Measurements from ENCODE around the gene GLI3. TPM values are rescaled to one million over a fixed set of nuclear protein-coding genes. Genes with fewer than 3 reads are reported as not detected.

The GLI3 gene
- total RNA-seq, 2 donors from 2014 or later, result 9.2 to 14.7 TPM

- intact Hi-C loops (cut with DNase I), result no loop called here
- H3K27ac ChIP-seq, result no peak overlapping the region
- 96% methylated on average over 47 of the region's 47 CpGs for WGBS
These were observed 271.9 kb downstream of the GLI3 start for GRCh38 chr7:41964849-41965745.

GRCh38 chr7:41964183-41964753 is 272.7 kb downstream of the GLI3 start:
- intact Hi-C loops (cut with DNase I), result no loop called here
- no peaks in the 10 kb centered on the region for H3K4me1 ChIP-seq (replicated peaks)
- no peaks in the 10 kb centered on the region for H3K27me3 ChIP-seq (replicated peaks; ENCODE audit: insufficient read depth)
- 93% methylated on average over 16 of the region's 16 CpGs for WGBS
- no peak overlapping the region for H3K4me3 ChIP-seq
- DNase-seq (ENCODE audit: low spot score), result no peak
- H3K27ac ChIP-seq, result no peak overlapping the region
- H3K9me3 ChIP-seq, result no peaks in the 10 kb centered on the region
- TF ChIP-seq POLR2AphosphoS5 (IDR thresholded peaks at IDR 0.05) (no peak), POLR2A (IDR thresholded peaks at IDR 0.05) (no peak), CTCF (IDR thresholded peaks at IDR 0.05) (no peak)
- H3K36me3 ChIP-seq, result no peaks in the 10 kb centered on the region

More at GRCh38 chr7:41964849-41965745, 271.9 kb downstream of the GLI3 start:
- DNase-seq (ENCODE audit: low spot score), result no peak
- Histone ChIP-seq H3K4me3 (no peak overlapping the region), H3K4me1 (replicated peaks) (no peaks in the 10 kb centered on the region), H3K27me3 (replicated peaks; ENCODE audit: insufficient read depth) (no peaks in the 10 kb centered on the region), H3K9me3 (no peaks in the 10 kb centered on the region), H3K36me3 (no peaks in the 10 kb centered on the region)
- TF ChIP-seq POLR2AphosphoS5 (IDR thresholded peaks at IDR 0.05) (no peak), POLR2A (IDR thresholded peaks at IDR 0.05) (no peak), CTCF (IDR thresholded peaks at IDR 0.05) (no peak)

- no peak for TF ChIP-seq POLR2A (IDR thresholded peaks at IDR 0.05)
- no peak for TF ChIP-seq POLR2AphosphoS5 (IDR thresholded peaks at IDR 0.05)
- H3K9me3 ChIP-seq, result no peaks in the 10 kb centered on the region
- WGBS, result 49% methylated on average over 10 of the region's 10 CpGs
- intact Hi-C loops (cut with DNase I), result no loop called here
- no peak overlapping the region for H3K27ac ChIP-seq
- H3K27me3 ChIP-seq (replicated peaks; ENCODE audit: insufficient read depth), result no peaks in the 10 kb centered on the region
- H3K4me3 ChIP-seq, result no peak overlapping the region
- no peak for DNase-seq (ENCODE audit: low spot score)
- no peaks in the 10 kb centered on the region for H3K36me3 ChIP-seq
- peaks cover 12% of the 10 kb centered on the region for H3K4me1 ChIP-seq (replicated peaks)
These were observed 280.3 kb downstream of the GLI3 start for GRCh38 chr7:41956705-41957104.

GRCh38 chr7:41955893-41956675 is 280.9 kb downstream of the GLI3 start:
- Histone ChIP-seq H3K9me3 (no peaks in the 10 kb centered on the region), H3K4me1 (replicated peaks) (peaks cover 12% of the 10 kb centered on the region), H3K27ac (no peak overlapping the region), H3K4me3 (no peak overlapping the region), H3K27me3 (replicated peaks; ENCODE audit: insufficient read depth) (no peaks in the 10 kb centered on the region), H3K36me3 (no peaks in the 10 kb centered on the region)
- DNase-seq (ENCODE audit: low spot score), result peak; percentile 96
- WGBS, result 16% methylated on average over 16 of the region's 16 CpGs
- peak in 1 of 4 experiments; percentile 1 for TF ChIP-seq CTCF (IDR thresholded peaks at IDR 0.05)
- TF ChIP-seq POLR2AphosphoS5 (IDR thresholded peaks at IDR 0.05), result peak; percentile 91
- TF ChIP-seq POLR2A (IDR thresholded peaks at IDR 0.05), result no peak
- intact Hi-C loops (cut with DNase I), result no loop called here

GRCh38 chr7:41955451-41955850 is 281.6 kb downstream of the GLI3 start:
- H3K27ac ChIP-seq, result no peak overlapping the region
- no peak overlapping the region for H3K4me3 ChIP-seq
- intact Hi-C loops (cut with DNase I), result no loop called here
- H3K4me1 ChIP-seq (replicated peaks), result peaks cover 12% of the 10 kb centered on the region
- WGBS, result 25% methylated on average over 3 of the region's 3 CpGs
- no peak for DNase-seq (ENCODE audit: low spot score)
- H3K27me3 ChIP-seq (replicated peaks; ENCODE audit: insufficient read depth), result no peaks in the 10 kb centered on the region
- no peaks in the 10 kb centered on the region for H3K36me3 ChIP-seq
- TF ChIP-seq POLR2A (IDR thresholded peaks at IDR 0.05), result no peak
- TF ChIP-seq POLR2AphosphoS5 (IDR thresholded peaks at IDR 0.05), result no peak
- no peak for TF ChIP-seq CTCF (IDR thresholded peaks at IDR 0.05)
- no peaks in the 10 kb centered on the region for H3K9me3 ChIP-seq
